GM21447 (cell line): Measurements from ENCODE around the gene AATK.

ENCODE experiments used
- ATAC-seq: cut with Tn5 transposase; IDR thresholded peaks from one replicate; pipeline ENCODE4 v1.9.1; 2021; ENCODE audit not compliant: unreplicated experiment

The AATK gene

DNA sequence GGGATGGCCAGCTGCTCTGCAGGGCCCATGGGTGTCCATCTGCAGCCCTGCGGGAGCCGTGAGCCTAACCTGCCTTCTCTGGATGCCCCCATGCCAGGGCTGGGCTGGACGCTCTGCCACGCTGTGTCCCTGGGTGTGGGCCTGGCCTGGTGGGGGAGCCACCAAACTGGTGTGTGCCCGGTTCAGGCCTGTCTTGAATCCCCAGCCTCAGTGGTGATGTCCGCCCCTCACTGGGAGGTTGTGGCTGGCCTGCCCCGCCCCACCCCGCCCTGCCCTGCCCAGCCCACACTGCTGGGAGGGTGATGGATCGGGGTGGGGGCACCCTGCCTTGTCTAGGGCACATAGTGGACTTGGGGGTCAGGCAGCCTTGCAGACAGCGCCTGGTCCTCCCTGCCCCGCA lies 50.8 kb downstream of the AATK start:
- ATAC-seq, result no peak

DNA sequence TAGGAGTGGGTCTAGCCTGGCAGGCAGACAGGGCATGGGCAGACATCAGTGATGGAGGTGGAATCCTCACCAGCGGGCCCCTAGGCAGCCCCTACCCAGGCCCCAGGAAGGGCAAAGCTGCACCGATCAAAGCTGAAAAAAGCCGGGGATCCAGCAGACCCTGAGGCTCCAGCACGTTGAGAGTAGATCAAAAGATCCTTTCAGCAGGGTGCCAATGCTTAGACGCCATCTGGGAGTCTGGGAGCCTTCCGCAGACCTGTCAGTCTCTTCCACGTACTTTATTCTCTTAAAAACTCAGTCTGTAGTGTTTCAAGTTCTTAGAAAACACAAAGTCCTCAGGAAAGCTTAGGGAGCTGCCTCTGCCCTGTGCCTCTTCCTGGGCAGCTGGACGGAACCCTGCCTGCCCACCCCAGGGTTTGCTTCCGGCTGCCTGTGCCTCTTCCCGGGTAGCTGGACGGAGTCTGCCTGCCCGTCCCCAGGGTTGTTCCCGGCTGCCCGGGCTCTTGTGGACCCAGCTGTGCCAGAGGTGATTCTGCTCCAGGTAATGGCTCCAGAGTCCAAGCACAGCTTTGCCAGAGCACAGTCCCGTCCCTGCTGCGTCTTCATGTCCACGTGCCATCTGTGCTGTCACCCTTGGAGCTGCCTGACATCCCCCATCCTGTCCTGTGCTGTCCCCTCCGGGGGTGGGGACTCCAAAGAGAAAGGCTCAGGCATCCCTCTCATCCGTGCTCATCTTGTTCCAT lies 51.5 kb downstream of the AATK start:
- no peak for ATAC-seq

DNA sequence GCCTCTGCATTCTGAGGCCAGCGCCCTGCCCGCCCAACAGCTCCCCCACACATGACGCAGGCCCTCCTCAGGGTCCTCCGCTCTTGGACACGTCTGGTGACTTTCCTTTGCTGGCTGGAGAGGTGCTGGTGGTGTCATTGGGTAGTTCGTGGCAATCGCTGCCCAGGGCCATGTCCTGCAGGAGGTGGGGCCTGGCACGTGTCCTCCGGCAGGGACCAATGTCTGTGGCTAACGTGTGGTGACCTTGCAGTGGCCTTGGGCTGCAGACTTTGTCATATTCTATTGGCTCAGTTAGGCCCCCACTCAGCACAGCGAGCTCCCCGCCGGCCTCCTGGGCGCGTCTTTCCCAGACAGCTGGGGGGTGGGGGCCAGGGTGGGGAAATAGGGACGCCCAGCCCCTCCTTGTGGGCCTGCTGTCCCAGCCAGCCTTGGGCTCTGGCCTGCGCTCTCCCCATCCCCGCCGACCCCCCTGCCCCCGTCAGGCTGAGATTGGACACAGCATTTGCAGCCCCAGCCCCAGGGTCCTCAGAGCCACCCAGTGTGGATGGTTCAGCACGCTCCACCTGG lies 52.8 kb downstream of the AATK start:
- no peak for ATAC-seq

DNA sequence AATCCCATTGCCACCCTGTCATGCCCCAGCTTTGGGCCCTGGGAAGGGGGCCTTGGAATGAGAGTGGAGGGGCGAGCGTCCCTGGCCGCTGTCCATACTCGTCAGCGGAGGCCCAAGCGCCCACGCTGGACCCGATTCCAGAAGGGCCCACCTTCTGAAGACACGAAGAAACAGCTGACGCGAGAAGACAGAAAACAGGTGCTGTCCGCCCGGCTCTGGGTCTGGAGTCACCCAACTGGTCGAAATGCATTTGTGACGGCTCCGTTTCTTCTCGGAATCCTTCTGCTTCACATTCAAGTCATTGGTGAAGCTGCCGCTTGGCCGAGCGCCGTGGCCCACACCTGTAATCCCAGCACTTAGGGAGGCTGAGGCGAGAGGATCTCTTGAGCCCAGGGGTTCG lies 53.6 kb downstream of the AATK start:
- ATAC-seq, result no peak

DNA sequence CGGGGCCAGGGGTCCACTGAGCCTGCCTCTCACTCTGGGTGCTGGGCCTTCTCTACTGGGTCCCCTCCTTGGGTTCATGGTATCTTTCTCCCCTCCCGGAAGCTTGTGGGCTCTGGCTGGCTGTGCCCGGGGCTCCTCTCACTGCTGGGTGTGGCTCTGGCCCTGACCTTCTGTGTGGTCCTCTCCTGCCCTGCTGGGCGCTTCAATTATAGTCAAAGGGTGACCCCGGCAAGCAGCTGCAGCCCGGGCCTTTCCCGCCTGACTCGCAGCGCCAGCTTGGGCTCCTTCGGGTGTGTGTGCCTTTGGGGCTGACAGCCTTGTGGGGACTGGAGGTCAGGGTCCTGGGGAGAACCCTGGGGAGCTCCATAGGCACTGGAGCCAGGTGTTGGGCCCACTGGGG lies 55.0 kb downstream of the AATK start:
- no peak for ATAC-seq

DNA sequence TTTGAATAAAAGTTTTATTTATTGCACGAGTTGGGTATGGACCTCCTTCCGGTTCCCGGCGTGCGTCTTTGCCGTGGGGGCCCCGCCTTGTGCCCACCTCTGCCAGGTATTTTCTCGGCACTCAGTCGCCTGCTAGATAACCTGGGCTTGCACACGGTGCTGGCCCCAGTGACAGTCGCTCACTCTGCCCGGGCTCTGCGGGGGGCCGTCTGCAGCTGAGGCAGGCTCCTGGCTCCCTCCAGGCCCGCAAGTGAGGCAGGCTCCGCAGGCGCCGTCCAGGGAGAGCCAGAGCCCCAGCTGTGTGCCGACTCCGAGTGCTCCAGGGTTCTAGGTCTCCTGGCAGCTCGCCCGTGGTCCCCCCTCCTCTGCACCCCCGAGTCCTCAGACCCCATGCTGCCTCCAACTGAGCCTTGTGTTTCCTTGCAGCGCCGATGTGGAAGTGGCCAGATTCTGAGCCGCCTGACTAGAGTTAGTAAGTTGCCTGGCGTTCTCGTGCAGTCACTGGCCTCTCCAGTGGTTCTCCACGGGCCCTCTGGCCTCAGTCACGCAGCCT lies 55.5 kb downstream of the AATK start:
- ATAC-seq, result no peak

DNA sequence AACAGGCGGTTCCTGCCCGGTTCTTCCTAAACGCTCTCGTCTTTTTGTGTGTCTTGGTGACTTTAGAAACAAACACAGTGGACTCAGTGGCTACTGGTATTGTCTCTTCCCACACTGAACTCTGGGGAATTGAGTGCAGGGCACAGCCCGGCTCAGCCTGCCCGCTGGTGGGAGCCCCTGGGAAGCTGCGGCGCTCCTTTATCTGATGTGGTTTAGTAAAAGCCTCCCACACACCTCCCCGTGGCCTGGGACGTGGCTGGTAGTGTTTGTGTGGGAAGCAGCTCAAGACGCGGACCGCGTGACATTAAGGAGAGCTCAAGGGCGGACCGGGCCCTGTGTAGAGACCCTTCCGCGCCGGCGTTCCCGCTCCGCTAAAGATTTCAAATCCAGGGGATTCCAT lies 56.1 kb downstream of the AATK start:
- no peak for ATAC-seq

DNA sequence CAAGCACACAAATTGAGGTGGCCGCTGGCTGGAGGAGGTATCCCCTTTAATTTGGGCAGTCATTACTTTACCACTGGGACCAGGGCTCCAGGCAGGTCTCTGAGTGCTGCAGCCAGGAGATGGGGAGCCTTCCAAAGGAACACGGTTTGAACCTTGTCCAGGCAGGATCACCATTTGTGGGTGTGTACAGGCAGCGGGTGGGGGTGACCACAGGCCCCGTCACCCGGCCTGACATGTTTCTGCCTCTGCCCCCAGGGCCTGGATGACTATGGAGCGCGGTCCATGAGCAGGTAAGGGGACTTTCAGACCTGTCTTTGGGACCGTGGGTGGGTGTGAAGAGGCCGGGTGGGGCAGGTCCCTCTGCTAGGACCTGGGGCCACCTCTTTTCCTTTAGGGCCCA lies 57.8 kb downstream of the AATK start:
- no peak for ATAC-seq

DNA sequence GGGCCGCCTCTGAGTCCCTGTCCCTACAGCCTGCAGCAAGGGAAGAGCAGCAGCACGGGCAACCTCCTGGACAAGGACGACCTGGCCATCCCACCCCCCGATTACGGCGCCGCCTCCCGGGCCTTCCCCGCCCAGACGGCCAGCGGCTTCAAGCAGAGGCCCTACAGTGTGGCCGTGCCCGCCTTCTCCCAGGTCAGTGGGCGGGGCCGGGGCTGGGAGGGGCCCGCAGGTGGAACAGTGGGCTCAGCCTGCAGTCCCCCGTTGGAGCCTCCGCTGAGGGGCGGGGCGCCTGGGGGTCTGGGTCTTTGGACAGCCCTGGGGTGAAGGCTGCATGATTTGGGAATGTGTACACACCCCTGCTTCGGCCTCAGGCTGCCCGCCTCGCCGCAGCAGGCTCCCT lies 59.3 kb downstream of the AATK start:
- ATAC-seq, result no peak

DNA sequence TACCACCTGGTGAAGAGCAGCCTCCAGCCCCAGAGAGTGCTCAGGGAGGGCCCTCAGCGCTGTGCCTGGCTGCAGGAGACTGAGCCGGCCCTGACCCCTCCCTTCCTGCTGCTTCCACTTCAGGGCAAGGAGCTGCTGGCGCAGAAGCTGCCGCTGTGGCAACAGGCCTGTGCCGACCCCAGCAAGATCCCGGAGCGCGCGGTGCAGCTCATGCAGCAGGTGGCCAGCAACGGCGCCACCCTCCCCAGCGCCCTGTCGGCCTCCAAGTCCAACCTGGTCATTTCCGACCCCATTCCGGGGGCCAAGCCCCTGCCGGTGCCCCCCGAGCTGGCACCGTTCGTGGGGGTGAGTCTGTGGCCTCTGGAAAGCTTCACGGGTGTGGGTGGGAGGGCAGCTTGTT lies 62.6 kb downstream of the AATK start:
- no peak for ATAC-seq

DNA sequence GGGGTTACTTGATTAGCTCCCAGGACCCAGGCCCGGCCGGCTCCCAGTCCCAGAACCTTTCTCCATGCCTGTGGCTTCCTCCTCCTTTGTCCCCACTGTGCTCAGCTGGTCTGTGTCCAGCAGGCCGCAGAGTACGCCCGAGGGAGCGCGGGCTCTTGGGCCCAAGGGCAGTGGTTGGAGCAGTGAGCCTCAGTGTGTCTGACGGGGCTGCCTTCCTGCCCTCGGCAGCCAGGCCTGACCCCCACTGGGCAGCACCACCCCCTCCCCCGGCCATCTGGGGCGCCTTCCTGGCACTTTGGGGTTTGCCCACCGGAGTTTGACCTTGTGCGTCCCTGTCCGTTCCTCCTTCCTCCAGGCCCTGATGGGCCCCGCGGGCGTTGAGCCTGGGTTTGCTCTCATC lies 63.2 kb downstream of the AATK start:
- no peak for ATAC-seq

DNA sequence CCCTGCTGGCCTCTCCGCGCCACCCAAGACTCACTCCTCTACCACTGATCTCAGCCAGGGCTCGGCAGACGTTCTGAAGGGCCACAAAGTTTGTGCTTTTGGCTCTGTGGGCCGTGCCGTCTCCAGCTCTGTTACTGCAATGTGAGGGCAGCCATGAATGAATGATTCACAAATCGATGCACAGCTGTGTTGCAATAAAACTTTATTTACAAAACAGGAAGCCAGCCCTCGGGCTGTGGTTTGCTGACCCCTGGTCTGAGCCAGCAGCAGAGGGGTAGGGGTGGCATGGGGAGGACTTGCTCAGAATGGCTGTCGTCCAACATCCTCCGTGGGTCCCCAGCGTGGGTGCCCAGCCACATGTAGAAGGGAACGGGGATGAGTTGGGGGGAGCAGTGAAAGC lies 63.7 kb downstream of the AATK start:
- no peak for ATAC-seq

DNA sequence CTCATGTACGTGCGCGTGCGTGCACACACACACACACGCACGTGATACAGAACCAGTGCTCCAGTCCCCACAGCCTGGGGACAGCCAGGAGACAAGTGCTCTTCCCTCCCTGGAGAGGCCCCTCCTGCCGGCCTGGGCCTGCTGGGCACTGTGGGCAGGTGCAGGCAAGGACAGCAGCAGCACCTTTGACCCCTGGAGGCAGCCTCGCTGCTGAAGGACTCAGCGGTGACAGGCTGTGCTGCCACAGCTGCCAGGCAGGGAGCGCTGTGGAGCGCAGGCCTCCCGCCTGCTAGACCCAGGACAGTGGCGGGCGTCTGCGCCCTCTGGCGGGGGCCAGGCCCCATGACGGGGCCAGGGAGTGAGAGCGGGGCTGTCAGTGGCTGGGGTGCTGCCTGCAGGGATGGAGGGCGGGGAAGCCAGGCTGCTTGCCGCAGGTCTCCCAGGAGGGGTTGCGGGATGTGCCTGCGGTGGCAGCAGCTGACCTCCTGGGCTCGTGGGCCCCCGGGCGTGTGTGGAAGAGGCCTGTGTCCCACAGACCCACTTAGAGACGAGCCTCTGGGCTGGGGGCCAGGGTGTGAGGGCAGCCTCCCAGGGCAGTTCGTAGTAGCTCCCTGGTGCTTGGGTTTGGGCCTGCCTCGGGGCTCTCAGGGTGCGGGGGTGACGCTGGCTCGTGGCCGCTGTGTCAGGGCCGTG lies 64.3 kb downstream of the AATK start:
- ATAC-seq, result peak; percentile 65

DNA sequence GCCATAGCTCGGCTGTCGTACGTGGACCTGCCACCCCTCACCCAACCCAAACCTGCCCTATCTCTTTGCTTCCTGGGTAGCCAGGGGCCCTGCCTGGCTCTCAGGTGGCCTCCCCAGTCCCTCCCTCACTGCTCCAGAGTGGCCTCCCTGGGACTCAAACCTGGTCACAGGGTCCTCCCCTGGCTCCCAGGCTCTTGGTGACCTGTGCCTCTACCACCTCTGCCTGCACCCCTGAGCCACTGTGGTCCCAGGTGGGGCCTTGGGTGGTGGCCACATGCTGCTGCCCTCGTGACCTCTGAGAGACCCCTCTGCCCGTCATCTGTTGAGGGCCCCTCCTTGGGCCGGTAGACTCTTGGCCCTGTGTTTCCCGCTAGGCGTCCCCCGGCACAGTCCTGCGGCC lies 65.4 kb downstream of the AATK start:
- ATAC-seq, result no peak

DNA sequence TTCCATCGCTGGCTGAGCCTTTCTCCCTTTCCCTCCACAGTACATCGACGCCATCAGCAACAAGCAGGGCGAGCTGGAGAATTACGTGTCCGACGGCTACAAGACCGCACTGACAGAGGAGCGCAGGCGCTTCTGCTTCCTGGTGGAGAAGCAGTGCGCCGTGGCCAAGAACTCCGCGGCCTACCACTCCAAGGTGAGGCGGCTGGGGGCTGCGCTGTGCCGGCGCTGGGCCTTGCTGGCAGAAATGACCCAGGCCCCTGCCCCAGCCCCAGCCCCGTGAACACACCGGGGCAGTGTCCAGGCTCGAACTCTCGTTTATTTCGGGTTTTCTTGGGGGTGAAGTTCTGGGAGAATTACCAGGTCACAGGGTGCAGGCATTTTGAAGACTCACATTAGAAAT lies 66.1 kb downstream of the AATK start:
- ATAC-seq, result no peak

DNA sequence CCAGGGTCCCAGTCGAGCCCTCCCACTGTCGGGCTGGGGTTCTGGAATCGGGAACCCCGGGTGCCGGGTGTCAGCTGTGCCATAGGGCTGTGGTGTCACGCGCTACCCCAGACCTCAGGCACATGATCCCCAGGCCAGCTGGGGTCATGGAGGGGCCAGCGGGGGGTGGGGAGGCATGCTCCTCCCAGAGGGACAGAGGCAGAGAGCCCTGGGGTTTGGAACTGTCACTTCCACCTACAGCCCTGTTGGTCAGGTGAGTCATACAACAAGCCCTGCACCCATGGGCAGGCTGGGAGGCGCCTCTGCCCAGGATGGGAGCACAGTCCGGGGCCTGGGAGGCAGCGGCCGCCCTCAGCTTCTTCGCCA lies 68.1 kb downstream of the AATK start:
- no peak for ATAC-seq

DNA sequence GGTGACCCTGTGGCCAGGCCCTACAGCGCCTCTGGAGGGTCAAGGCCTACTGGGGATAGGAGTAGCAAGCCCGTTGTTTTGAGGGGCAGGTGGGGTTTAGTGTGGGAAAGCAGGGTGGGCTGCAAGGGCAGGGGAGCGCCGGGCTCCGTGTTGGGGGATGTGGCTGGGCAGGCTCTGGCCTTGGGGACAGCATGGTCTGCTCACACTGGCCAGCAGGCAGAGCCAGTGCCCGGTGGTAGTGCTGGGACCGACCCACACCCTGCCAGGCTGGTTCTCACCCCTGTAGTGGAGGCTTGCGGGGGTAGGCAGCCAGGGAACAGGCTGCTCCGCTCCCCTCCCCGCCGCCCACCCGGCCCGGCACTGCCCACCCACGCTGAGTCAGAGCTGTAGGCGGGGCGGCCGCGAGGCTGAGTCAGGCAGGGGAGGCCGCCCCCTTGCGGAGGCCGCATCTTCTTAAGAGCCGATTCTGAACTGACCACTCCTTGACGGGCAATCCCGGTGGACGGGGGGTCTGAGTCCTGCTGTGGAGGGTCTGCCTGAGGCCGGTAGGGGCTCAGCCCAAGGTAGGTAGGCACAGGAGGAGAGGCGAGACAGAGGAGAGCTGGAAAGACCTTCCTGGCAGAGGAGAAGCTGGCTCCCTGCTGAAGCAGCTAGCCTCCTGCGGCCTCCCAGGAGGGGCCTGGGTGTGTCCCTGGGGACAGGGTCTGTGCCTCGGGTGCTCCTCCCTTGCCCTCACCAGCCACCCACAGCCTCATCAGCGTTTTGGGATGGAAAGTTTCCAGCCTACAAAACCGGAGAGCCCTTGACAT lies 68.7 kb downstream of the AATK start:
- no peak for ATAC-seq

DNA sequence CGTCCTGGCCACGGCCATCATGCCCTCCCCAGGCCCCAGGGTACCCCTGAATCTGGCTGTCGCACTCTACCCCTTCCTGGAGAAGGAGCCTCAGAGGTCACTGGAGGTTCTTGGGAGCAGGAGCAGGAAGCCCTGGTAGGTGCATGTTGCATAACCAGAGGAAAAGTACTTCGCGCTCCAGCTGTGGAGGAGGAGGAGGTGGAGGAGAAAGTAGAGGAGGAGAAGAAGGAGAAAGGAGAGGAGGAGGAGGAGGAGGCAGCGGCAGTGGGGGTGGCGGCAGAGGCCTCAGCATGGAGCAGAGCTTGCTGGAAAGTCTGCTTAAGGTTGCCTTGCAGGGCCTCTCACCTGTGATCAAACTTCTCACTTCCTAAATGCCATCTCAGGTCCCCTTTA lies 69.3 kb downstream of the AATK start:
- no peak for ATAC-seq

DNA sequence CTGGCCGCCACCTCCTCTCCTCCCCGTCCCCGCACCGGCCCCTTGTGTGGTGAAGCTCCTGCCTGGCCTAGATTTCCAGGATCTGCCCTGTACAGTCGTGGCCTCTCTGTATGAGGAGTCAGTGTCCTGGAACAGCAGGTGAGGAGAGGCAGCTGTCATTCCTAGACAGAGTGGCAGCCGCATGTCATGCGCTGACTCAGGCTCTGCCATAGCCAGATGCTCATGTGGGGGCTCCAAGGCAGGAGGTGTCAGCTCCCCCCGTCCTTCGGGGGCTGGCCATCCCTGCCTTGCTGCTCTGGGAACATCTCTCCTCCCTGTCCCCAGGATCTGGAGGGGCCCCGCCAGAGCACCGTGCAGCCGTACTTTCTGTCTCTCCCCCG lies 70.6 kb downstream of the AATK start:
- no peak for ATAC-seq

DNA sequence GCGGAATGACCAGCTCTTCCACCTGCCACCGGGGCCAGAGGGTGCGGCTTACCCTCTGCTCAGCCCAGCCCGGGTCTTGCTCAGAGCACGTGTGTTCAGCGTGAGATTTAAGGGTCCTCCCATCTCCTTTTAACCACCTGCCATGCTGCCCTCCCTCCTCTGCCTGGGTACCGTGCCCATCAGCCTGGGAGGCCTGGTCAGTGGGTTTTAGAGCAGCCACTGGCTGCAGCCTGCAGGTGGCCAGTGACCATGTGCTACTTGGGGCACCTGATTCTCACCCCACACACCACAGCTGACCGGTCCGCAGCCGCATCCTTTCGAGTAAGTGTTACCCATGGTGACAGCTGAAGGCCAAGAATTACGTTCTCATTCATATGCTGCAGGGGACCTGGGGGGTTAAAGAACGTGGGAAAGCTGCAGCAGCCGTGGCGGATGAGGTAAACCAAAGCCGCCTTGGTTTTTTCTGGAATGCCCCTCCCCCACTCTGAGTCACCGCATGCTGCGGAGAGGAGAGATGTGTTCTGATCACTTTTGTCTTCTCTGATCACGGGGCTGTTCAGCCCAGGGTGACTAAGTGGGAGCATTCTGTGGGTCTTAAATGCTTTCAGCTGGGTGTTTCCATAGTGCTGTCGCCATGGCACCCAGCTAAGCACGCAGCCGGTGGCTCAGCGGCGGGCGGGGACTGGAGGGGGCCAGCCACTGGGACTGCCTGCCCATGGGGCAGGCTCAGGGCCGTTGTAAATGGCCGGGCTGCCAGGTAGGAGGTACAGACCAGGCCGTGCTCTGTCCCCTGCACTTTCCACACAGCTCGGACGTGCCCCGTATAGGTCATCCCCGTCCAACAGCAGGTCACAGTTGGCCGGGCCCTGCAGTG lies 71.3 kb downstream of the AATK start:
- no peak for ATAC-seq
